HG02623 (cell line): ENCODE measurements around the gene NPLOC4.

Source experiments
- ATAC-seq: cut with Tn5 transposase; IDR thresholded peaks from one replicate; pipeline ENCODE4 v1.9.1; 2021; ENCODE audit warnings: moderate library complexity; ENCODE audit not compliant: unreplicated experiment

NPLOC4 gene

DNA sequence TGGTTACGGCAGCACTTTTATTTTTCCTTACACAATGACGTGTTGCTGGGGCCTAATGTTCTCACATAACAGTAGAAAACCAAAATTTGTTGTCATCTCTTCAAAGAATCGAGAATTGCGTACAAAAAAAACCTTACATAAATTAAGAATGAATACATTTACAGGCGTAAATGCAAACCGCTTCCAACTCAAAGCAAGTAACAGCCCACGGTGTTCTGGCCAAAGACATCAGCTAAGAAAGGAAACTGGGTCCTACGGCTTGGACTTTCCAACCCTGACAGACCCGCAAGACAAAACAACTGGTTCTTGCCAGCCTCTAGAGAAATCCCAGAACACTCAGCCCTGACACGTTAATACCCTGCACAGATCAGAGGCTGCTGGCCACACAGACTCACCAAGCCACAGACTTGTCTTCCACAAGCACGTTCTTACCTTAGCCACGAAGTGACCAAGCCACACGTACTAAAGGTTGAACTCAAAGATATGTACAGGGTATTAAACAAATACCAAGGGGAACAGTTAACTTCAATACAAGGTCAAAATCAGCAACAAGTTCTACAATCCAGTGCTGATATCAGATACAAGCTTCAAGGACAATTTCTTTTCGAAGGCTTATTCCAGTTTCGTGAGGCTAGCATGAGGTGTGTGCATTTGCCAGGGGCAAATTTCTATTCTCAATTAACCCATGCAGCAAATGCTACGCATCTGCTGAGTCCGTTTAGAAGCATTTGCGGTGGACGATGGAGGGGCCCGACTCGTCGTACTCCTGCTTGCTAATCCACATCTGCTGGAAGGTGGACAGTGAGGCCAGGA is 126.7 kb downstream of the NPLOC4 start:
- no peak for ATAC-seq

DNA sequence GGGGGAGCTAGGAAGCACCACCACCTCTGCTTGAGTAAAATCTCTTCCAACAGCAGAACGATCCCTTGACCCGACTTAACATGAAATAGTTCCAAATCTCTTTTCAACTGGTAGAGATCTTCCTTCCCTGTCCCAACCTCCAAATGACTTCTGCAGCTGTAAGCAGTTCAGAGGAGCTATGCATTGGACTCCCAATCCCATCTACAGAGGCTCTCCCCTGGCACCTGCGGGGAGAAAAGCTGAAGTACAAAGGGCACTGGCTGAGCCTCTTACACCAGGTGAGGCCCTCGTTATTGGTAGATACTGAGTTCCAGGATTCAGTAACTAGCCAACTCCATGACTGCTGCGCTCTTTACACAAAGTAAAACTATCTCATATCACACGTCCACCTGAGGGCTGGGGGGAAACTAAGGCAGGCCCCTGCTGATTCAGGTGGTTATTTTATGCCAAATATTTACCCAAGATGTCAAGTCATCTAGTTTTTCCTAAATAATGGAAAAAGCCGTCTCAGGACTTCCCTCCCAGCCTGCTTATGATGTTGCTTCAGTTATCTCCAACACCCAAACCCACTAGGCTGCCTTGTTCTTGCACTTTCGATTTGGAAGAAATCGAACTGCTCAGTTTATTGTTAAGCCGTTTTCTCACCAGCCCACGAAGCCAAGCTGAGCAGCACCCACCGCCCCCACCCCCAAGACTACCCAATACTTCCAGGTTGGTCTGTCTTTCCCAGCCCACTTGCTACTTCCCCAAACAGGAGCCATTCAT is 127.5 kb downstream of the NPLOC4 start:
- ATAC-seq, result no peak

DNA sequence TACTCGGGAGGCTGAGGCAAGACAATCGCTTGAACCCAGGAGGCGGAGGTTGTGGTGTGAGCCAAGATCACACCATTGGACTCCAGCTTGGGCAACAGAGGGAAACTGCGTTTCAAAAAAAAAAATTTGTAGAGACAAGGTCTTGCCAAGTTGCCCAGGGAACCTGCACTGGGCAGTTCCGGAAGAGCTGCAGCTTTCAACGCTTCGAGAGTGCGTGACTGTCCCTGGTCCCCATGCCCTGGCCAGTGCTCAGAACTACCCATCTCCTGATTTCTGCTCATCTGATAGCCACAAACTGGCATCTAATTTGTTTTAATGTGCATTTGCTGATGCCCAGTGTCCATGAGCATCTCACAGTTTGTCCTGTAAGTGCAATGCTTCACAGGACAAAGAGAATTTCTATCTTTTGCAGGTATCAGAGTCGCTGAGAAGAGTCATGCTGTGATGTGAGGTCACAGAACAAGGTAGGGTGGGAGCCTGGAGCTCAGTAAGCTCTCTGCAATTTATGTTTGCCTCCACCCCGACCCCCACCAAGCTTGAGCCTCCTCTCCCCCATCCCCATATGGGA is 128.2 kb downstream of the NPLOC4 start:
- ATAC-seq, result no peak
